ENCODE results near the gene KRTAP10-6.

KRTAP10-6 gene

GRCh38 chr21:44590311-44590721, 2.0 kb downstream of the KRTAP10-6 start:
- no peaks in the 10 kb centered on the region for H3K9me3 ChIP-seq
- intact Hi-C loops (cut with DNase I; ENCODE audit: low total_unique reads): no loop called here

GRCh38 chr21:44589586-44590305, 2.6 kb downstream of the KRTAP10-6 start:
- intact Hi-C loops (cut with DNase I; ENCODE audit: low total_unique reads): no loop called here
- Histone ChIP-seq H3K27me3 (peaks cover 0 to 49% of the 10 kb centered on the region in 2 donors), H3K27ac (no peak overlapping the region), H3K4me3 (no peak overlapping the region), H3K4me1 (no peaks in the 10 kb centered on the region), H3K9me3 (no peaks in the 10 kb centered on the region), H3K36me3 (no peaks in the 10 kb centered on the region)
- DNase-seq: peak in 1 of 2 donors; percentile 56
- TF ChIP-seq CTCF (IDR thresholded peaks at IDR 0.05): no peak

More at GRCh38 chr21:44590311-44590721, 2.0 kb downstream of the KRTAP10-6 start:
- no peaks in the 10 kb centered on the region for H3K36me3 ChIP-seq
- no peak overlapping the region for H3K27ac ChIP-seq
- no peak for TF ChIP-seq CTCF (IDR thresholded peaks at IDR 0.05)
- H3K27me3 ChIP-seq: peaks cover 0 to 48% of the 10 kb centered on the region in 2 donors
- no peak overlapping the region for H3K4me3 ChIP-seq
- H3K4me1 ChIP-seq: no peaks in the 10 kb centered on the region
- DNase-seq: no peak

DNA sequence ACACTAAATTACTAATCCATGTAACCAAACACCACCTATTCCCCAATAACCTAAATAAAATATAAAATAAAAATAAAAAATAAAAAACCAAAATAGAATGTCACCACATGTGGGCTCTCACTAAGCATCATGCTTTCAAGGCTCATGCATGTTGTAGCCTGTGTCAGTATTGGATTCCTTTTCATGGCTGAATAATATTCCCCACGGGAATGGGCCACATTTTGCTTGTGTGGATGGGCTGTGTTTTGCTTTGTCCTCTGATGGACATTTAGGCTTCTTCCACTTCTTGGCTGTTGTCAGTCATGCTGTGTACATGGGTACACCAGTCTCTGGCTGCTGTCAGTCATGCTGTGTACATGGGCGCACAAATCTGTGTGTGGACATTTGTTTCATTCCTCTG, 3.2 kb downstream of the KRTAP10-6 start:
- no peak for TF ChIP-seq CTCF (IDR thresholded peaks at IDR 0.05)
- Histone ChIP-seq H3K27me3 (peaks cover 0 to 52% of the 10 kb centered on the region in 2 donors), H3K4me3 (no peak overlapping the region), H3K27ac (no peak overlapping the region), H3K9me3 (no peaks in the 10 kb centered on the region), H3K36me3 (no peaks in the 10 kb centered on the region), H3K4me1 (no peaks in the 10 kb centered on the region)
- no peak for DNase-seq
- intact Hi-C loops (cut with DNase I; ENCODE audit: low total_unique reads): no loop called here

- no peak overlapping the region for H3K27ac ChIP-seq
- no peak for TF ChIP-seq CTCF (IDR thresholded peaks at IDR 0.05)
- intact Hi-C loops (cut with DNase I; ENCODE audit: low total_unique reads): no loop called here
- no peaks in the 10 kb centered on the region for H3K36me3 ChIP-seq
- H3K4me1 ChIP-seq: no peaks in the 10 kb centered on the region
- H3K27me3 ChIP-seq: peaks cover 0 to 37% of the 10 kb centered on the region in 2 donors
- H3K9me3 ChIP-seq: peaks cover 0 to 16% (median 15%) of the 10 kb centered on the region in 3 donors
- no peak for DNase-seq
- H3K4me3 ChIP-seq: no peak overlapping the region
These were observed 6.4 kb downstream of the KRTAP10-6 start for GRCh38 chr21:44585892-44586291.

DNA sequence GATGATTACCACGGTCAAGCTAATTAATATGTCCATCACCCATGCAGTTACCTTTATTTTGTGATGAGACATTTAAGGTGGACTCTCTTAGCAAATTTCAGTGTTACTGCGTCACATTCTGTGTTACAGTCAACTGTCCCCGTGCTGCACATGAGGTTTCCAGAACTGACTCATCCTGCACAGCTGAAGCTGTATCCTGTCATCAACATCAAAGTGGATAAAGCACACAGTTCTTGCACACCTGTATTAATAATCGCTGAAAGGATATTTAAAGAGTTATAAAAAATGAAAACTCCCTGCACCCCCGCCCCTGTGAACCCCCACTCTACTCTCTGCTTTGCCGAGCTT, 8.5 kb downstream of the KRTAP10-6 start:
- Histone ChIP-seq H3K36me3 (no peaks in the 10 kb centered on the region), H3K4me3 (no peak overlapping the region), H3K4me1 (no peaks in the 10 kb centered on the region), H3K9me3 (peaks cover 0 to 30% (median 24%) of the 10 kb centered on the region in 3 donors), H3K27ac (no peak overlapping the region), H3K27me3 (peaks cover 0 to 27% of the 10 kb centered on the region in 2 donors)
- intact Hi-C loops (cut with DNase I; ENCODE audit: low total_unique reads): no loop called here
- TF ChIP-seq CTCF (IDR thresholded peaks at IDR 0.05): no peak
- DNase-seq: no peak

Measured in tibial artery (tissue), 4 donors.